C4-2B (cell line): ENCODE data around the gene FMNL3.
A peak's percentile ranks its signal among the peaks of the same experiment; 100 is the strongest.

ENCODE experiments used
- H3K27ac ChIP-seq: fragments of 450-650 bp; 2 replicates; pipeline ENCODE4 v1.5.1; 2017
- CTCF ChIP-seq: fragments of 450-650 bp; conservative IDR thresholded peaks from 2 replicates; pipeline ENCODE4 v1.5.1; 2017; ENCODE audit warnings: mild to moderate bottlenecking
- ZFX ChIP-seq: fragments of 450-650 bp; IDR thresholded peaks from 2 replicates; pipeline ENCODE4 v1.6.1; 2017

FMNL3 gene

GRCh38 chr12:49636979-49637755 is 70.0 kb downstream of the FMNL3 start:
- TF ChIP-seq CTCF (peak; percentile 75), ZFX (no peak)
- no peak overlapping the region for H3K27ac ChIP-seq

GRCh38 chr12:49636574-49636973 is 70.6 kb downstream of the FMNL3 start:
- no peak overlapping the region for H3K27ac ChIP-seq
- TF ChIP-seq ZFX: no peak
- no peak for TF ChIP-seq CTCF

- TF ChIP-seq CTCF (no peak), ZFX (no peak)
- no peak overlapping the region for H3K27ac ChIP-seq
Observed at GRCh38 chr12:49635656-49636055, 71.5 kb downstream of the FMNL3 start.

GRCh38 chr12:49635036-49635435 is 72.2 kb downstream of the FMNL3 start:
- TF ChIP-seq CTCF (no peak), ZFX (no peak)
- no peak overlapping the region for H3K27ac ChIP-seq

GRCh38 chr12:49633703-49634345 is 73.4 kb downstream of the FMNL3 start:
- H3K27ac ChIP-seq: no peak overlapping the region
- TF ChIP-seq ZFX: no peak
- TF ChIP-seq CTCF: no peak

GRCh38 chr12:49632986-49633702 is 74.1 kb downstream of the FMNL3 start:
- TF ChIP-seq ZFX (no peak), CTCF (no peak)

GRCh38 chr12:49632401-49632800 is 74.8 kb downstream of the FMNL3 start:
- TF ChIP-seq ZFX (0 out of 2 replicates have a peak, but pooled peaks have one; percentile 5), CTCF (no peak)
- H3K27ac ChIP-seq: no peak overlapping the region

More at GRCh38 chr12:49632986-49633702, 74.1 kb downstream of the FMNL3 start:
- no peak overlapping the region for H3K27ac ChIP-seq
